Endometrial microvascular endothelial cells (primary cell): ENCODE data around the gene ENDOD1. TPM values are rescaled to one million over a fixed set of nuclear protein-coding genes. Genes with fewer than 3 reads are reported as not detected.

Source experiments
- in situ Hi-C: cut with HindIII; loops from 2 replicates; pipeline ENCODE4 v1.10.0; 2017; ENCODE audit warnings: low sequenced_read_pairs, low pct_unique_long_range_greater_than_20kb; ENCODE audit errors: inconsistent ontology term
- total RNA-seq: library from RNA; depleted of rRNA; stranded (reverse); fragments of >200 nt; gene quantifications from one replicate; pipeline ENCODE4 v1.2.3, GENCODE V29; 2015; ENCODE audit errors: inconsistent ontology term

The ENDOD1 gene
- total RNA-seq, 1 donor from 2014 or later, result 30.1 TPM

GRCh38 chr11:95074792-95075563 lies 14.7 kb upstream of the ENDOD1 start:
- in situ Hi-C loops, result no loop called here

- in situ Hi-C loops, result no loop called here
Observed at GRCh38 chr11:95076416-95076815, 13.2 kb upstream of the ENDOD1 start.

- in situ Hi-C loops, result no loop called here
Observed at GRCh38 chr11:95076981-95077380, 12.7 kb upstream of the ENDOD1 start.

GRCh38 chr11:95078526-95078925 lies 11.1 kb upstream of the ENDOD1 start:
- in situ Hi-C loops, result no loop called here

GRCh38 chr11:95081010-95081409 lies 8.6 kb upstream of the ENDOD1 start:
- in situ Hi-C loops, result no loop called here

- in situ Hi-C loops, result no loop called here
Observed at GRCh38 chr11:95081412-95081811, 8.2 kb upstream of the ENDOD1 start.

- in situ Hi-C loops, result no loop called here
Observed at GRCh38 chr11:95082576-95083001, 7.1 kb upstream of the ENDOD1 start.

- in situ Hi-C loops, result no loop called here
Observed at GRCh38 chr11:95084509-95084908, 5.1 kb upstream of the ENDOD1 start.

- in situ Hi-C loops, result no loop called here
Observed at GRCh38 chr11:95085117-95085816, 4.4 kb upstream of the ENDOD1 start.

- in situ Hi-C loops, result no loop called here
Observed at GRCh38 chr11:95086151-95086550, 3.5 kb upstream of the ENDOD1 start.

GRCh38 chr11:95086836-95087570 lies 2.6 kb upstream of the ENDOD1 start:
- in situ Hi-C loops, result no loop called here

- in situ Hi-C loops, result no loop called here
Observed at GRCh38 chr11:95088946-95089619, 563 bp upstream of the ENDOD1 start.

GRCh38 chr11:95091663-95092180 lies 2.1 kb downstream of the ENDOD1 start:
- in situ Hi-C loops, result no loop called here

- in situ Hi-C loops, result no loop called here
Observed at GRCh38 chr11:95092549-95093324, 3.1 kb downstream of the ENDOD1 start.

- in situ Hi-C loops, result no loop called here
Observed at GRCh38 chr11:95093548-95093947, 3.9 kb downstream of the ENDOD1 start.

- in situ Hi-C loops, result no loop called here
Observed at GRCh38 chr11:95095858-95096587, 6.4 kb downstream of the ENDOD1 start.

- in situ Hi-C loops, result no loop called here
Observed at GRCh38 chr11:95097209-95097608, 7.6 kb downstream of the ENDOD1 start.

- in situ Hi-C loops, result no loop called here
Observed at GRCh38 chr11:95098826-95099225, 9.2 kb downstream of the ENDOD1 start.
